ENCODE results near the gene VTN.

The VTN gene

DNA sequence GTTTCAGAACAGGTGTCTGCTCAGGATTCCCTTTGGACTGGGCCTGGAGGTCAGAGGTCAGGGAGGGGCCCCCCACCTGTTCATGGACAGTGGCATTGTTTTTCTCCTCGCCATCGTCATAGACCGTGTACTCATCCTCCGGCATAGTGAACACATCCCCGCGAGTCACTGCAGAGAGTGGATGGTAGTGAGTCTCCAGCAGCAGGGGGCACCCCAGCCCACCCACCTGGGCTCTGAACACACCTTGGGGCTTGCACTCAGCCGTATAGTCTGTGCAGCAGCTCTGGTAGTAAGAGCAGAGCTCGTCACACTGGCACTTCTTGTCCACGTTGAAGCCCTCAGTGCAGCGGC, 448 bp downstream of the VTN start:
- DNase-seq (ENCODE audit: insufficient read length, low spot score) (no peak), FAIRE-seq (no peak)

GRCh38 chr17:28368915-28369683, 1.0 kb downstream of the VTN start:
- FAIRE-seq, result no peak

DNA sequence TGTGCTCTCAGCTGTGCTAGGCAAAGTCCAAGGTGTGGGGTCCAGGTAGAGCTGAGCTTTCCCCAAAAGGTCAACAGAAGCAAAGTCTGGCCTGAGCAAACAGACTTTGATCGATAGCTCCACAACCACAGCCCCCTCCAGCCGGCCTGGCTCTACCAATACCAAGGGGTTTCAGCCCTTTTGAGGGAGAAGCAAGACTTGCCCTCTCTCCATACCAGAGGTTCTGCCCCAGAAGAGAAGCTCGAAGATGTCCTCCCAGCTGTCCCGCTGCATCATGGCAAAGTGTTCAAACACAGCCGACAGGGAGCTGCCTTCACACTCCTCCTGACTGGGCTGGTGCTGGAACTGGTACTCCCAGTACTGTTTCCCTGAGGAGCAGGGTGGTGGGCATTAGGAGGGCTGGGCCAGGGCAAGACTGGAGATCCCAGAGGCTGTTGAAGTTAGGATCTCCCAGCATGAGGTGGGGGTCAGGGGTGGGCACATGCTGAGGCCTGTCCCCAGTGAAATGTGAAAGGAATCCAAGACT, 1.7 kb downstream of the VTN start:
- no peak for FAIRE-seq
- DNase-seq (ENCODE audit: insufficient read length, low spot score), result no peak

More at GRCh38 chr17:28368915-28369683, 1.0 kb downstream of the VTN start:
- DNase-seq (ENCODE audit: insufficient read length, low spot score), result no peak

DNA sequence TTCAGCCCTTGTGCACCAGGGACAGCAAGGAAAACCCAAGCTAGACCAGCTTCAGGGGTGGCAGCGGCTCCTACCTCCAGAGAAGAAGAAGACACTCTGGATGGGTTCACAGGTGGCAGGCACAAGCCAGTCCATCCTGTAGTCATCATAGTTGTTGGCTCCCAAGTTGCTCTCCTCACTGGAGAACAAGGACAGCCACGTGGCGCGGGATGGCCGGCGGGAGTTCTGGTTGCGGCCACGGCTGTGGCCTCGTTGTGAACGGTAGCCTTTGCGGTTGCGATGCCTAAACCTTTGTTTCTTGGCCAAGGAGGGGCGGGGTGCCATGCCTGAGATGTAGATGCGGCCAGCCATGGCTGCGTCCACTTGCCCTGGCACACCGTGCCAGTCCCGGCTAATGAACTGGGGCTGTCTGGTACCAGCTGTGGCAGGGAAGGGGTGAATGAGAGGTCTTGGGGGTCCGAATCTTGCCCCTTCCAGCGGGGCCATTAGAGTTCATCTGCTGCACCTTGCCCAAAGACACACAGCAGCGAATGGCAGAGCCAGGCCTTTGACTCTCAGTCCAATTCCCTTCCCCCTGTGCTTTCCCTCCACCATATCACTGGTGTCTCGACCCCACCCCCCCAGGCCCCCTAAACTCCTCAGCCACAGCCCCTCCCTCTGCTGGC, 2.3 kb downstream of the VTN start:
- no peak for FAIRE-seq
- DNase-seq (ENCODE audit: insufficient read length, low spot score), result no peak

GRCh38 chr17:28366605-28367004, 3.5 kb downstream of the VTN start:
- no peak for FAIRE-seq
- DNase-seq (ENCODE audit: insufficient read length, low spot score), result no peak

DNA sequence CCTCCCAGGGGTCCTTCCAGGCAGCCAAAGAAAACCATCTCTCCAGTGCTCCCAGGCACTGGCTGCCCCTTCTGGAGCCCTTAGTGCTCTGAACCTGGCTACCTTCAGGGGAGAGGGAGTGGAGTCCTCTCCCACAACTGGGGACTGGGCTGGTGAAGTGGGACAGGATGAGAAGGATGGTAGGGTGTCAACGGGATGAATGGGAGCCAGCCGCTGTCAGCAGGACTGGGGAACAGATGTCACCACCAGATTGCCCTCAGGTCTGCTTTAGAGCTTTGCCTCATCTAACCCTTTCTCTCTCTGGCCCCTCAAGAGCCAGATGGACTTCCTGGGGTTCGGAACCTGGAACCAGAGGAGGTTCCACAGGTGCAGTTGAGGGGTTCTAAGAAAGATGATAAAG, 4.6 kb downstream of the VTN start:
- no peak for DNase-seq (ENCODE audit: insufficient read length, low spot score)
- no peak for FAIRE-seq

DNA sequence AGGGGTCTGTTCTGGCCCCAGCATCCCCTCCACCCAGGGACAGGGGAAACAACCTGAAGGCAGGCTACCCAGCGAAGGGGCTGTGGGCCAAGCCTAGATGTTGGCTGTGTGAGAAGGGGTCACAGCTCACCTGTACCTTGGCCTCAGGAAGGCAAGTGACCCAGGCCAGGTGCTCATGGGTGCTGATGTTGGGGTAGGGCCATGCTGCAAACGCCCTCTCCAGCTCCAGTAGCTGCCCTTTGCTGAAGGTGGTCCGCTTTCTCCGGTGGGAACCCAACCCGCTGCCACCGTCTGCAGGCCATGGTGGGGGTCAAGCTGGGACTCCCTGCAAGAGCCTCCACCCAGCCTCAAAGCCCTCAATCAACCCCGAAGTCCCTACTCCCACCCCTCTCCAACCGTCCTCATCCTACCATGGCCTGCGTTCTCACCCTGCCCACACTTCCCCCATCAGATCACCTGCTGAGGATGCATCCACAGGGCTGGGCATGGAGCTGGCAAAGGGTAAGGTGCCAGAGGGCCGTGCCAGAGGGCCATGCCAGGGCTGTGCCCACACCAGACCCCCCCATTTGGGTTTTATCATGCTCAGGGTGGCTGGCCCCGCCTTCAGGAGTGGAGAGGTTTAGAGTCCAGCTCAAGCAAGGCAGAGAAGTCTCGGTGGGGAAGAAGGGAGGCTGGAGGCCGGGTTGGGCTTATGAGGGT, 5.3 kb downstream of the VTN start, which contains the start of gene SEBOX:
TSS of gene SEBOX (minus strand) at position 535 of the 699 bp plus-strand sequence. CDS start at position 487, 48 bp downstream.
- DNase-seq (ENCODE audit: insufficient read length, low spot score), result no peak
- FAIRE-seq, result no peak

DNA sequence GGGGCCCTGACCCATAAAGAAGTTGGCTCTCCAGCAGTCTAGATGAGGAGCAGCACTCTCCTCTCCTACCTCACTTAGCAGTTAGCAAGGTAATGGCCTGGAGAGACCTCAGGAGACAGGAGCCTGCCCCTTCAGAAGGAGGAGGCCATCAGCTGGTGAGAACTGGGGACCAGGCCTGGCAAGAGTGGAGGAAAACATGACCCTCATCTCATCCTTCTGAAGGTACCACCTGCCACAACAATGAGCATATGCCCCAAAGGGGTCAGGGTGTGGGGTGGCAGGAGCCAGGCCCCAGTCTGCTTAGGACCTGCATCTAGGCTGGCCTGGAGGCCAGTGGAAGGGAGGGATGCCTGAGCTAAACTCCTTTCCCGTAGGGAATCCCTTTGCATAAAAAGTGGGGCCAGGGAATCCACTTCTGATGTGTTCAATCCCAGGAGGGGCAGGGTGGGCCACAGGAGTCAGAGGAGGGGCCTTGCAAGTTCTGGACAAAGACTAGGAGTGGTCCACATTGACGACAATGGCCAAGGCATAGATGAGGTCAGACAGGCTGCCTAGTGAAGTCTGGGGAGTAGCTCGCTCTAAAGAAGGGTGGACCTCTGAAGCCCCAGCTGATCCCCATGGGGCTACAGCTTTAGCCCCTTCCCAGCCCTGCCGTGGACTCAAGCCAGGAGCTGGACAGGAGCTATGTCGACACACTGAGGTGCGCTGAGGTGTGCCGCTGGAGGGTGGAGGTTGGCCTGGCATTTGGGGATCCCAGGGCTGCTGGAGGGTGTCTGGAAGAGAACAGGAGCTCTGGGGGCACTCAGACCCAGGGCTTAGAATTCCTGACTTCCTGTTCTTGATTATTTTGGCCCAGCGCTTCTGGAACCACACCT, 6.1 kb downstream of the VTN start:
- DNase-seq (ENCODE audit: insufficient read length, low spot score), result no peak
- no peak for FAIRE-seq

- no peak for FAIRE-seq
Observed at GRCh38 chr17:28363186-28363585, 6.9 kb downstream of the VTN start.

GRCh38 chr17:28357901-28358197, 12.3 kb downstream of the VTN start:
- FAIRE-seq (no peak), DNase-seq (ENCODE audit: insufficient read length, low spot score) (no peak)

More at GRCh38 chr17:28363186-28363585, 6.9 kb downstream of the VTN start:
- no peak for DNase-seq (ENCODE audit: insufficient read length, low spot score)

- peak; percentile 92 for FAIRE-seq
Observed at GRCh38 chr17:28357061-28357900, 12.8 kb downstream of the VTN start, which contains the start of gene POLDIP2. TSS of gene POLDIP2 (minus strand) at chr17:28357527. CDS start at chr17:28357448, 79 bp downstream.

DNA sequence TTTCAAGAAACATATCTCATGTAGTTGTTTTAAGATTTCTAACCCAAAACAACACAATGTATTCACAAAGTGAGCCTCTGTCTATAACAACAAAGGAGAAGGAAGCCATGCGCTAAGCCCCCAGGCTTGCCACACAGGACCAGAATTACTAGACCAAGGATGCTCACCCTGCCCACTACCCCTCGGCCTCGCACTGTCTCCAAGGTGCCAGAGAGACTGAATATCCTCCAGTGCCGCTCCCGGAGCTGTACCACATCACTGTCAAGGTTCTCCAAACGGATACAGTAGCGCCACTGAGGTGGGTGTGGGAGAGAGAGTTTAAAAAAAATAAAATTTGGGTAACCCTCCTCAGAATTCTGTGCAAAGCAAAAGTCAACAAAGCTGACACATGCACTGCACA, 19.8 kb downstream of the VTN start:
- FAIRE-seq, result no peak

More at GRCh38 chr17:28357061-28357900, 12.8 kb downstream of the VTN start, which contains the start of gene POLDIP2:
- DNase-seq (ENCODE audit: insufficient read length, low spot score), result peak; percentile 96

GRCh38 chr17:28348979-28349378, 21.1 kb downstream of the VTN start:
- no peak for DNase-seq (ENCODE audit: insufficient read length, low spot score)
- no peak for FAIRE-seq

More for the DNA sequence above, 19.8 kb downstream of the VTN start:
- DNase-seq (ENCODE audit: insufficient read length, low spot score), result no peak

DNA sequence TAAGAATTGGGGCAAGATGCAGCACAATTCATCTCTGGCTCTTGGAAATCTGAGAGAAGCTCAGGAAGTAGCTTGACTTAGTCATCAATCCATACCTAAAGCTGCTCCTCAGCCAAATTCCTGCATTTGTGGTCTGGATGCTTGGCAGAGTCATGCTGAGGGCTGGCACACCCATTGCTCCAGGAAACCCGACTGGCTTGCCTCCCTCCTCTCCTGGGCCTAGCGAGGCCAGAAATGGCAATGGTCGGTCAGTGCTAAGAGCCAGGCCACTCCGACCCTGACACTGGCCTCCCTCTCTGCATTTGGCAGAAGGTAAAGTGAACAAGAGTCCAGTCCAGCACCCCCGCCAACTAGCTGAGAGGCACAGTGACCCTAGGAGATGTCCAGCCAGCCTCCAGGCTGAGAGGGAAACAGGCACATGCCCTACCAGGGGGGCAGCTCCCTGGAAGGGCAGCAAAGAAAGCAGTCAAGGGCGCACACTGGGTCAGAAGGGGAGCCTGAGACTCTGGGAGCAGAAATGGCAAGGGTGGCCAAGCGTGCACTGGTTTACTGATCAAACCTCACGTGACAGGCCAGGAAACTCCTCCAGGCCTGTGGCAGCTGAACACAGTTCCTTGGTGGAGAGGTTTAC, 22.7 kb downstream of the VTN start:
- no peak for DNase-seq (ENCODE audit: insufficient read length, low spot score)
- FAIRE-seq, result no peak

DNA sequence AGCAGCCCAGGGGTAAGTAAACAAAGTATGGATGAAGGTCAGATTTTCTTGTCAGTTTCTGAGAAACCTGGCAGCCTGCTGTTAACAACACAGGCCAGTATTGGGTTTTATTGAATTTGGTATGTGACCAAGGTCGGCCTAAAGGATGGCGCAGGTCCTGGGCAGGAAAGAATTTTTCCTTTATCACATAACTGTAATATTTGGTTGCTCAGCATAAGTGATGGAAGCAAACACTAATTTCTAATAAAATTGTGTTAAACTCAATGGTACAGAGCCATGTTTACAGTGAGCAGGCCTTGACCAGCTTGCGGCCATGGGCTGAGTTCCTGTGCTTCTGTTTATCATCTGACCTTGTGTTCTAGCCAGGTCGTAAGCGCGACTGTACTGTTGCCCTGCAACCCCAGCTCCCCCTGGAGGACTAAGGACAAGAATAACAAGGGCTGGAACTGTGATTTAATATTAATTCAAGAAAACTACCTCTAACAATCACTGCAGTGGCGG, 23.3 kb downstream of the VTN start:
- DNase-seq (ENCODE audit: insufficient read length, low spot score), result no peak
- FAIRE-seq, result no peak

DNA sequence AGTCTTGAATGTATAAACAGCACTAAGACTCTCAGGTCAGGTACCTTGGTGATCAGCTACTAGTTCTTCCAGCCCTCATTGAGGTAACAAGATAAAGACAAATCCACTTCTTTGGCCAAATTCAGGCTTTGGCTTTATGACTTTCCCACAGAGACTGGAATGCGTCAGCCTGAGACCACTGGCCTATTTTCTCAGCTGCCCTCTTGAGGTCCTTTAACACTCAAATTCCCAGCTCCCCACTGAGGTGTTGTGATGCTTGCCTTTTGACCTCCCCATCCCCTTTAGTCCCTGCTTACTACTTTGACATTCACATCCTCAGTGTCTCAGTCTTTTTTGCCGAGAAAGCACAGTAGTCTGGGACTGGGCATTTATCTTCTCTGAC, 23.9 kb downstream of the VTN start:
- DNase-seq (ENCODE audit: insufficient read length, low spot score), result no peak
- no peak for FAIRE-seq

DNA sequence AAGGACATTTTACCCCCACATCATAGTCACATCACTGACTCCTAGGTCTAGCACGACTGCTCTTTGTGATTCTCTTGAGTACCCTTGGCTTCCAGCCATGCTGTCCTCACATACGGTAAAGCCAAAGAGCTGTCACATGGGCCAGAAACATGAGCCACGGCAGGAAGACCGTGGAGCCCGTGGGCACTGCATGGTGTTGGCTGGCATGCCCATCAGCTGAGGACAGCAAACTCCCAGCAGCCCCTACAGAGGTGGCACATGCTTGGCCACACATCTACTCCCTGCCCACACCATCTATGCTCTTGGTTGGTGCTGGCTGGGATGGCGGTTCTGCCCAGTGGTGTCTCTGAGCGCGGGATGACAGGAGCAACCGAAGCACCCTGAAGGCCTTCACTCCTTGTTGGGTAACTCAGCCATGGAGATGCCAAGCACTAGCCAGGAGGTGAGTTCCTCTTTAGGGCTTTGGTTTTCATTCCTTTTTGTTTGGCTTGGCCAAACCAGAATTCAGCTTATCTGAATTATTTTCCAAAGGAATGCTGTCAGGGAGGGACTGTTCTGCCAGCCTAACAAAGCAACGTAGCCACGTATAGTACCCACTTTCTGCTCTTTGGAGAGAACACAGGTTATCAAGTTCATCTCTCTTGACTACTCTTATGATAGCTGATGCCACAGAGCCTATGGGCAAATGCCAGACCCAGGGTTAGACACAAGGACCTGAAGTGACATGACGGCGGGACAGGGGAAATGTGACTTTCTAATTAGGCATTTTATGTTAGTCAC, 24.5 kb downstream of the VTN start:
- FAIRE-seq (no peak), DNase-seq (ENCODE audit: insufficient read length, low spot score) (no peak)

DNA sequence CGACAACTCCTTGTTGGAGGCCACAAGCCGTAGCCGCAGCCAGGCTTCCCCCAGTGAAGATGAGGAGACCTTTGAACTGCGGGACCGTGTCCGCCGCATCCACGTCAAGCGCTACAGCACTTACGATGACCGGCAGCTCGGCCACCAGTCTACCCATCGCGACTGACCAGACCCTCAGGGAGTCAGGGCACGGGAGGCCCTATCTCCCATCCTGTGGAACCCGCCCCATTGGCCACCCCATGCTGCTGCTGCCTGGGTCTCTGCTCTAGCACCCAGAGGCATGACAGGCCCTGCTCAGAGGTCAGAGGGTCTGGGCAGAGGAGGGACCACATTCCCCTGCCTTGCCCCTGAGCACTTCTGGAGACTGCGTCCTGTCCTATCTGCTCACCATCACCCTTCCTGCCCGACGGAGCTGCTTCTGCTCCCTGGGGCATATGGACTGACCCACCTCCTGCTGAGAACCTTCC, 25.6 kb downstream of the VTN start:
- FAIRE-seq, result no peak
- no peak for DNase-seq (ENCODE audit: insufficient read length, low spot score)
